A673 (cell line): Measurements from ENCODE around the gene RNF10. TPM values are rescaled to one million over a fixed set of nuclear protein-coding genes. Genes with fewer than 3 reads are reported as not detected.

Experiments
- BruUV-seq: library from RNA; stranded (reverse); fragments of 400-500 nt; replicated peaks from 2 replicates; lab custom pipeline; 2021; lab: Mats Ljungman, UMichigan
- CTCF ChIA-PET: fragments of 300-600 bp; sonication (Branson Sonifier 250); formaldehyde crosslinking; loops from one replicate; lab custom pipeline; 2022; ENCODE audit warnings: antibody characterized with exemption; lab: Charles Lee
- POLR2A ChIA-PET: fragments of 300-600 bp; sonication (Branson Sonifier 250); formaldehyde crosslinking; loops from one replicate; lab custom pipeline; 2022; ENCODE audit warnings: antibody characterized with exemption; ENCODE audit not compliant: low non-redundant PET; lab: Charles Lee
- DNase-seq: peaks from one replicate; pipeline ENCODE4 v3.0.0-alpha.2; 2015; ENCODE audit warnings: low spot score
- H3K27ac ChIP-seq: fragments of 200-600 bp; sonication (generic); 2 replicates; pipeline ENCODE4 v1.5.1; 2016; ENCODE audit warnings: mixed run types, low read depth, mild to moderate bottlenecking, mixed read lengths, antibody characterized with exemption, low read length; ENCODE audit not compliant: poor library complexity, severe bottlenecking
- H3K27me3 ChIP-seq: fragments of 200-600 bp; sonication (generic); replicated peaks from 2 replicates; pipeline ENCODE4 v1.6.1; 2017; ENCODE audit warnings: mixed run types, low read depth, mild to moderate bottlenecking, mixed read lengths, antibody characterized with exemption, low read length; ENCODE audit not compliant: insufficient read depth, poor library complexity
- H3K36me3 ChIP-seq: fragments of 200-600 bp; sonication (generic); 2 replicates; pipeline ENCODE4 v1.6.1; 2016; ENCODE audit warnings: mixed run types, mild to moderate bottlenecking, mixed read lengths, antibody characterized with exemption, low read length; ENCODE audit not compliant: insufficient read depth, poor library complexity, severe bottlenecking
- H3K4me1 ChIP-seq: fragments of 200-600 bp; sonication (generic); 2 replicates; pipeline ENCODE4 v1.6.1; 2017; ENCODE audit warnings: mixed run types, mild to moderate bottlenecking, mixed read lengths, antibody characterized with exemption, low read length; ENCODE audit not compliant: insufficient read depth, poor library complexity, severe bottlenecking
- H3K4me3 ChIP-seq: fragments of 200-600 bp; sonication (generic); 2 replicates; pipeline ENCODE4 v1.5.1; 2016; ENCODE audit warnings: low read depth, mixed run types, mild to moderate bottlenecking, mixed read lengths, low read length; ENCODE audit not compliant: poor library complexity, severe bottlenecking
- H3K9me3 ChIP-seq: fragments of 200-600 bp; sonication (generic); 2 replicates; pipeline ENCODE4 v1.6.1; 2016; ENCODE audit warnings: mixed run types, low read depth, mild to moderate bottlenecking, mixed read lengths, antibody characterized with exemption, low read length; ENCODE audit not compliant: poor library complexity, severe bottlenecking
- EZH2 ChIP-seq: fragments of 200-600 bp; sonication (generic); IDR thresholded peaks from 2 replicates; pipeline ENCODE4 v1.6.1; 2017; ENCODE audit warnings: borderline replicate concordance, low read depth, mild to moderate bottlenecking, mixed read lengths, antibody characterized with exemption, low read length; ENCODE audit not compliant: poor library complexity, severe bottlenecking
- intact Hi-C: fragments of 100-400 bp; cut with micrococcal nuclease; formaldehyde crosslinking; loops from one replicate; pipeline ENCODE4 v1.10.0; 2022; ENCODE audit not compliant: unreplicated experiment
- total RNA-seq: library from RNA; stranded (reverse); gene quantifications from 2 replicates; pipeline ENCODE4 v1.2.3, GENCODE V29; 2021
- TF ChIP-seq, protein P1 (sequence below): fragments of 300-800, 200-600 bp; sonication (generic); conservative IDR thresholded peaks from 2 replicates; pipeline ENCODE4 v1.5.1; 2017; ENCODE audit warnings: low read depth, mild to moderate bottlenecking, antibody characterized with exemption, low read length, moderate library complexity, mixed read lengths

RNF10 gene
- total RNA-seq, 1 experiment from 2014 or later = 240 TPM

DNA sequence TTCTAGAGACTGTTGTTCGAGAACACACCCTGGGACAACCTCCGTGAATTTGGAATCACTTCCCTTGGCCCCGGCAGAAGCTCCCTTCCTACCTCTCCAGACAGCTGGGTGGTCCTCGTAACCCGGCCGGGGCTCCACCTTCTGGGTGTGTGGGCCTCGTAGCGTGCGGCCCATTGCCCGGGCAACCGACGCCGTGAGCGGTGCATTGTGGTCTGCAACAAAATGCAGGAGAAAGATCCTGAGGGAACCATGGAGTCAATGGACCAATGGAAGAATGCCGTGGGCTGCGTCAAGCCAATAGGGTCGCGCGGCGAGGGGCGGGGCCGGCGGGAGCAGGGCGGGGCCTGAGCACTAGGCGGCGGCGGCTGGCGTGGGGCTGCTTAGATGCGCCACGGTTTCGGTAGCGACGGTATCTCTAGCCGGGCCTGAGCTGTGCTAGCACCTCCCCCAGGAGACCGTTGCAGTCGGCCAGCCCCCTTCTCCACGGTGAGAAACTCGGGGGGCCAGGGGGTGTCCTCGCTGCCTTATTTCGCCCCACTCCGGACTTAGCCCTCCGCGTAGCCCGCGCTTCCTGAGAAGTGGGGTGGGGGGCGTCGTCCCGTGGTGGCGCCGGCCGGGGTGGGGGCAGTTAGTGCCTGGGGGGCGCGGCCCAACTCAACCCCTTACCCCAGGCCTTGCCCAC, 38.3 kb upstream of the RNF10 start, which contains the start of gene DYNLL1:
Gene DYNLL1 (plus strand): TSS at position 383 of the 682 bp plus-strand sequence. CDS start 309 bp downstream, outside the sequence.
- Histone ChIP-seq H3K4me3 (peak within 1 kb of the TSS; percentile 93), H3K9me3 (no peaks in the 10 kb centered on the region), H3K36me3 (peaks cover 28% of the 10 kb centered on the region), H3K4me1 (peaks cover 17% of the 10 kb centered on the region), H3K27me3 (no peaks in the 10 kb centered on the region), H3K27ac (peak within 1 kb of the TSS; percentile 83)
- no TSS peak for BruUV-seq
- TF ChIP-seq, protein P1, sequence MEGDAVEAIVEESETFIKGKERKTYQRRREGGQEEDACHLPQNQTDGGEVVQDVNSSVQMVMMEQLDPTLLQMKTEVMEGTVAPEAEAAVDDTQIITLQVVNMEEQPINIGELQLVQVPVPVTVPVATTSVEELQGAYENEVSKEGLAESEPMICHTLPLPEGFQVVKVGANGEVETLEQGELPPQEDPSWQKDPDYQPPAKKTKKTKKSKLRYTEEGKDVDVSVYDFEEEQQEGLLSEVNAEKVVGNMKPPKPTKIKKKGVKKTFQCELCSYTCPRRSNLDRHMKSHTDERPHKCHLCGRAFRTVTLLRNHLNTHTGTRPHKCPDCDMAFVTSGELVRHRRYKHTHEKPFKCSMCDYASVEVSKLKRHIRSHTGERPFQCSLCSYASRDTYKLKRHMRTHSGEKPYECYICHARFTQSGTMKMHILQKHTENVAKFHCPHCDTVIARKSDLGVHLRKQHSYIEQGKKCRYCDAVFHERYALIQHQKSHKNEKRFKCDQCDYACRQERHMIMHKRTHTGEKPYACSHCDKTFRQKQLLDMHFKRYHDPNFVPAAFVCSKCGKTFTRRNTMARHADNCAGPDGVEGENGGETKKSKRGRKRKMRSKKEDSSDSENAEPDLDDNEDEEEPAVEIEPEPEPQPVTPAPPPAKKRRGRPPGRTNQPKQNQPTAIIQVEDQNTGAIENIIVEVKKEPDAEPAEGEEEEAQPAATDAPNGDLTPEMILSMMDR = no peak
- no peak for TF ChIP-seq EZH2
- POLR2A ChIA-PET = interaction anchor here (0.6 to 0.7 kb wide), 3 partner anchors 183 to 884 kb away, joined by 4 to 6 read pairs (median 5); no protein-coding TSS in a partner anchor
- intact Hi-C loops = loop anchor here (2.0 kb wide), 1 partner anchor 27 kb away; the partner anchor contains the start of gene SRSF9
- CTCF ChIA-PET = no interaction called here
- peak; percentile 97 for DNase-seq

DNA sequence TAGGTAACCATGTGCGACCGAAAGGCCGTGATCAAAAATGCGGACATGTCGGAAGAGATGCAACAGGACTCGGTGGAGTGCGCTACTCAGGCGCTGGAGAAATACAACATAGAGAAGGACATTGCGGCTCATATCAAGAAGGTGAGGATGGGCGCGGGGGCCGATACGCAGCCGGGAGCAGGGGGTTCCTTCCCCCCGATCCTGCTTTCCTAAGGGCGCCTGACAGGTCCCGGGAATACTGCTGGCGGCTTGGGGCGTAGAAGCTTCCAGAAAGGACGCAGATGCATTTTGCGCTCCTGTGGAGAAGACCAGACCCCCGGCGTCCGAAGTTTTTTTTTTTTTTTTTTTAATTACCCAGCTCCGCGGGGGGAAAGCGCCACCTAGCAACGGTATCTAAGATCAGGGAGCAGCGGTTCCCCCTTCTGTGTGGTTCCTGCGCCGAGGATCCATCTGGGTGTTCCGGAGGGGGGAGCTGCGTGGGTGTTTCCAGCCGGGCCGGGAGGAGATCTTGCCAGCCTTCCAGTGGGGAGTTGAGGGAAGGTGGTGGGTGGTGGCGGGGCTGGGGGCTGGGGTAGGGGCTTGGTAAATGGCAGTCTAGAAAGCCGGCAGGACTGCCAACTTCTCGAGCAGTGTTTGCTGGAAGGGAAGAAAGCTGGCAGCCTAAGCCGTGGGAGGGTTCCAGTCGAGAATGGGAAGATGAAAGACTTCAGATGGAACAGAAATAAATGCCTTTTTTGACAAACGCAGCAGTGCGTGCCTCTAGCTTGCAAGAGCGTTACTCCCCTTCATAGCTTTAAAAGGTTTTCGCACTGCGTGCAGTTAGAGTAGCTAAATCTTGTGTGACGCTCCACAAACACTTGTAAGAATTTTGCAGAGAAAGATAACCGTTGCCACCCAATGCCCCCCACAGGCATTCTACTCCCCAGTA, 37.5 kb upstream of the RNF10 start:
- peaks cover 34% of the 10 kb centered on the region for H3K36me3 ChIP-seq
- TF ChIP-seq EZH2 = no peak
- TF ChIP-seq, protein P1 = 0 out of 2 replicates have a peak, but pooled peaks have one; percentile 23
- DNase-seq = peak; percentile 72
- peaks cover 17% of the 10 kb centered on the region for H3K4me1 ChIP-seq
- BruUV-seq = no TSS peak
- peak overlapping the region; percentile 93 for H3K4me3 ChIP-seq
- no peaks in the 10 kb centered on the region for H3K27me3 ChIP-seq
- H3K27ac ChIP-seq = peak overlapping the region; percentile 83
- CTCF ChIA-PET = interaction anchor here (0.6 kb wide), 1 partner anchor 86 kb away, joined by 3 read pairs; no protein-coding TSS in a partner anchor
- POLR2A ChIA-PET = interaction anchor here (0.5 to 0.7 kb wide), 5 partner anchors 24 to 1872 kb away, joined by 4 to 10 read pairs (median 6); partner anchors contain the start of gene POP5
- no peaks in the 10 kb centered on the region for H3K9me3 ChIP-seq
- intact Hi-C loops = loop anchor here (2.0 kb wide), 1 partner anchor 28 kb away; the partner anchor contains the start of gene SRSF9
